Measurements from ENCODE around the gene NHSL2.
A peak's percentile ranks its signal among the peaks of the same experiment; 100 is the strongest.
"Not testable (repeated sequence)": the region's sequence is repeated elsewhere in the genome, so short reads cannot be mapped to it uniquely, and the experiment has no call there.

Gene NHSL2

GRCh38 chrX:72040506-72040905, 129.9 kb downstream of the NHSL2 start:
- DNase-seq: no peak

GRCh38 chrX:72041176-72041575, 130.5 kb downstream of the NHSL2 start:
- peak in 1 of 58 donors; percentile 1 for DNase-seq

GRCh38 chrX:72041871-72042851, 131.5 kb downstream of the NHSL2 start:
- DNase-seq: no peak

- no peak for DNase-seq
Measured at GRCh38 chrX:72042852-72043248, 132.2 kb downstream of the NHSL2 start.

- DNase-seq: no peak
Measured at GRCh38 chrX:72043636-72044035, 133.0 kb downstream of the NHSL2 start.

- no peak for DNase-seq
Measured at GRCh38 chrX:72045141-72045540, 134.5 kb downstream of the NHSL2 start.

- peak in 1 of 58 donors; percentile 1 for DNase-seq
Measured at GRCh38 chrX:72045552-72046277, 135.1 kb downstream of the NHSL2 start.

GRCh38 chrX:72046447-72046846, 135.8 kb downstream of the NHSL2 start:
- DNase-seq: no peak

- DNase-seq: no peak
Measured at GRCh38 chrX:72048510-72049455, 138.1 kb downstream of the NHSL2 start.

- no peak for DNase-seq
Measured at GRCh38 chrX:72050011-72050410, 139.4 kb downstream of the NHSL2 start.

- no peak for DNase-seq
Measured at GRCh38 chrX:72051589-72051988, 140.9 kb downstream of the NHSL2 start.

- no peak for DNase-seq
Measured at GRCh38 chrX:72052415-72053090, 141.9 kb downstream of the NHSL2 start.

GRCh38 chrX:72053508-72053907, 142.9 kb downstream of the NHSL2 start:
- no peak for DNase-seq

GRCh38 chrX:72054779-72055489, 144.3 kb downstream of the NHSL2 start:
- DNase-seq: peak in 42 of 58 donors; percentile 1 to 76 (median 24)

- no peak for DNase-seq
Measured at GRCh38 chrX:72057331-72057730, 146.7 kb downstream of the NHSL2 start.

GRCh38 chrX:72057849-72058248, 147.2 kb downstream of the NHSL2 start:
- no peak for DNase-seq

- DNase-seq: not testable (repeated sequence)
Measured at GRCh38 chrX:72058346-72058745, 147.7 kb downstream of the NHSL2 start.

GRCh38 chrX:72060196-72060920, 149.7 kb downstream of the NHSL2 start:
- DNase-seq: peak in 54 of 58 donors; percentile 9 to 83 (median 54)

- DNase-seq: peak in 1 of 58 donors; percentile 0
Measured at GRCh38 chrX:72060921-72061490, 150.4 kb downstream of the NHSL2 start.

Measured in anterior cingulate cortex (tissue), 58 donors.